GM10847 (cell line): ENCODE measurements around the gene EVC2.

Experiments
- POLR2A ChIP-seq: IDR thresholded peaks from 2 replicates; pipeline ENCODE4 v1.6.1; 2011; ENCODE audit not compliant: insufficient read length; ENCODE audit errors: extremely low read depth

EVC2 gene

GRCh38 chr4:5666741-5667140 lies 41.6 kb downstream of the EVC2 start:
- no peak for TF ChIP-seq POLR2A

- TF ChIP-seq POLR2A, result no peak
Measured at GRCh38 chr4:5664778-5665177, 43.6 kb downstream of the EVC2 start.

GRCh38 chr4:5662555-5662954 lies 45.8 kb downstream of the EVC2 start:
- no peak for TF ChIP-seq POLR2A

GRCh38 chr4:5661237-5661636 lies 47.1 kb downstream of the EVC2 start:
- no peak for TF ChIP-seq POLR2A

- TF ChIP-seq POLR2A, result no peak
Measured at GRCh38 chr4:5660185-5660584, 48.2 kb downstream of the EVC2 start.

GRCh38 chr4:5658974-5659373 lies 49.4 kb downstream of the EVC2 start:
- no peak for TF ChIP-seq POLR2A

- no peak for TF ChIP-seq POLR2A
Measured at GRCh38 chr4:5656415-5656814, 51.9 kb downstream of the EVC2 start.

- no peak for TF ChIP-seq POLR2A
Measured at GRCh38 chr4:5654791-5655190, 53.6 kb downstream of the EVC2 start.

GRCh38 chr4:5651089-5651488 lies 57.3 kb downstream of the EVC2 start:
- no peak for TF ChIP-seq POLR2A

- TF ChIP-seq POLR2A, result no peak
Measured at GRCh38 chr4:5650040-5650439, 58.3 kb downstream of the EVC2 start.

GRCh38 chr4:5647351-5647750 lies 61.0 kb downstream of the EVC2 start:
- no peak for TF ChIP-seq POLR2A

GRCh38 chr4:5640096-5640495 lies 68.3 kb downstream of the EVC2 start:
- TF ChIP-seq POLR2A, result no peak

GRCh38 chr4:5639556-5639955 lies 68.8 kb downstream of the EVC2 start:
- TF ChIP-seq POLR2A, result no peak

- TF ChIP-seq POLR2A, result no peak
Measured at GRCh38 chr4:5638976-5639375, 69.4 kb downstream of the EVC2 start.

- TF ChIP-seq POLR2A, result no peak
Measured at GRCh38 chr4:5638316-5638715, 70.0 kb downstream of the EVC2 start.

GRCh38 chr4:5636766-5637670 lies 71.3 kb downstream of the EVC2 start:
- no peak for TF ChIP-seq POLR2A

- no peak for TF ChIP-seq POLR2A
Measured at GRCh38 chr4:5635826-5636195, 72.5 kb downstream of the EVC2 start.

GRCh38 chr4:5632571-5632970 lies 75.8 kb downstream of the EVC2 start:
- TF ChIP-seq POLR2A, result no peak

- no peak for TF ChIP-seq POLR2A
Measured at GRCh38 chr4:5632066-5632440, 76.3 kb downstream of the EVC2 start.
